Limb (tissue), 2 donors: ENCODE data around the gene FBLN5.
"Not testable (repeated sequence)": the region's sequence is repeated elsewhere in the genome, so short reads cannot be mapped to it uniquely, and the experiment has no call there.

ENCODE experiments used
- DNase-seq, 2 donors: peaks; one replicate each; pipeline ENCODE4 v3.0.0-alpha.2; 2016; ENCODE audit errors: extremely low spot score in 2 of 2

The FBLN5 gene

DNA sequence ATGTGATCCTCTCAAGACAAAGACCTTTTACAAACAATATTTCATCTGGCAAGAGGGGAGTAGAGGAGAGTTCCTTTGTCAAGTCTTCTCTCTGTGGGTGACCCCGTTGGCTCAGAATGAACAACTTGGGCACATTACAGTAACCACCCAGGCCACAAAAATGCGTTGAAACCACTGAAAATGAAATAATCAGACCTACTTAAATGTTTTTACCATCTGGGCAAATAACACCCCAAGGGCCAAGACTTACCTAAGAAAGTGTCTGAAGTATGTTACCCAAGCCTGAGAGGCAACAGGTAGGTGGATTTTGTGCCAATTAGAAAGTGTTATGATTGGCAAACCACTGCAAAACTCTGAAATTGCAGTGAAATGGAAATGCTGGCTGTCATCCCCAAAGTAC is 81.4 kb downstream of the FBLN5 start:
- no peak for DNase-seq

- DNase-seq = no peak
Measured at GRCh38 chr14:91862417-91862816, 85.1 kb downstream of the FBLN5 start.

GRCh38 chr14:91861091-91861490 is 86.4 kb downstream of the FBLN5 start:
- no peak for DNase-seq

DNA sequence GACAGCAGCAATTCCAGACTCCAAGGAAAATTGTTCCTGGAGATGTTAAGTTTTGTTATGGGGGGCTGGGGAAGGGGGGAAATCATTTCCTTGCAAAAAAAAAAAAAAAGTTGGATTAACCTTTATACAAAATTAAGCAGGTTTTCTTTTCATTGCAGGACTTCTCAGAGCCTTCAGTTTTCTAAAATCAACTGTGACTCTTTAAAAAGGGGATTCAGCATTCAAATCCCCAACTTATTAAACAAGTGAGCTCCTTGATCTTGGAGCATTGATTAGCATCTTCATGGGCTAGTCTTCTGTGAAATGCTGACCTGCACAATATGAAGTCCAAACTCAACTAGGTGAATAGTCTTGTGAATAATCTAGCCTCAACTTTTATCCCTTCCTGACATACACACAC is 87.3 kb downstream of the FBLN5 start:
- DNase-seq = no peak

DNA sequence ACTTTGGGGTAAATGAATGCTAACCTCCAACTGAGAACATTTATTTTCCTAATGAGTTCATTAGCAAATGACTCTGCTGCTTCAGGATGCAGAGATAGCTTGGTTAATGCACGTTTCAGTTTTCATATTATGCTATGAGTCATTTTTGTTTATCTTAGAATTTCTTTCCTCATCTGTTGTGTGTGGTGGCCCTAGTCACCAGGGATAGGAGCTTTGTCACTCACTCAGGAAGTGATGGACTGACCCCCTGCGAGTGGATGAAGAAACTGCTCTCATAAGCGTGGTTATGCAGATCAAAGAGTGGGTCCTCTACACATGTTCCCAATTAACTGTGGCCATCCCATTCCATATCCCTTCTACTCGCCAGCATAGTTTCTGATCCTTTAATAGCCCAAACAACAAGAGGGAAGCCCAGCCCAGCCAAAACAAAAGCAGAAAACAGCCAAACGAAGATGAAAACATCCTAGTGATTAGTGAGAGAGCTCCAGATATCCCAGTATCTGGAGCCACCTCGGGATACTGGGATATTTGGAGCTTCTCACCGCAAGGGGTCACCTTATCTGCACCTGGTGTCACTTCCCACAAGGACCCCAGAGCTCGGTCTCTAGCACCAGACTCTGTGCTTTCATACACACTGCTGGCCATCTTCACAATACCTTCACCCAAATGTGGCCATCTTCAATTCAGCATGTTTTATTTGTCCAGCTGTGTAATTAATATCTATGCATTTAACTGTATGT is 88.8 kb downstream of the FBLN5 start:
- no peak for DNase-seq

DNA sequence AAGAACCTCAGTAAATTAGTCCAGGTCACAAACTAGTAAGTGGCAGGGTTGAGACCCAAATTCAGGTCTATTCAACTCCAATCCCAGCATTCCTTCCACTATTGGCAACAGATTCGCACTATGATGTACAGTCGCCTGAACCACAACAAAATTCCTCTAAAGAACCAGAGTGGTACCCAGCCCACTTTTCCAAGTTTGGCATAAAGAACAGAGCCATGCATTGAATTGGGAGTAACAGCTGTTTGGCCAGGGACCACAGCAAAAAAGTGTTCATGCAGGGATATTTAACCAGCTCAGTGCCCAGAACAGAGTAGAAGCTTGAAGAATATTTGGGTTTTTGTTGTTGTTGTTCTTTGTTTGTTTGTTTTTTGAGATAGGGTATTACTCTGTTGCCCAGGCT is 89.9 kb downstream of the FBLN5 start:
- no peak for DNase-seq

- DNase-seq = no peak
Measured at GRCh38 chr14:91854327-91854934, 93.1 kb downstream of the FBLN5 start.

- DNase-seq = no peak
Measured at GRCh38 chr14:91851563-91851962, 95.9 kb downstream of the FBLN5 start.

DNA sequence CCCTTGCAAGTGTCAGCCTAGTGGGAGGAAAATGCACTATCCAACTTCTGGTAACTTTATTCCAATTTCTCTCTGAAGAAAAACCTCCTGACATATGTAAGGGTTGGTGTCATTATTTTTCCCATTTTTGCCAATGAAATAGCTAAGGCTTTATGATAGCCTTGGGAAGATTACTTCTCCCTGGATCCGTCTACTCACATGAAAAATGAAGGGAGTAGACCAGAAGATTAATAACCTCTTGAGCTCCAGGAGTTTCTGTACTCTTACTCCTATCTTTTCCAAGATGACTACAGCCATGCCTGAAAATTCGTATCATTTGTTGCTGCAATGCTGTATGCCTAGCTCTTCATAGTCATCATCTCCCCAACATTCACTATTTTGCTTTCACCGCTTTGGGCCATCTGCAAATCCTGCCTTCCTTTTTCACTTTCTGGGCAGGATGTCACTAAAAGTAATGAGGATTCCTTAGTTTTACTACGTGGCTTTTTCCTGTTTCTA is 98.9 kb downstream of the FBLN5 start:
- no peak for DNase-seq

GRCh38 chr14:91847693-91848092 is 99.8 kb downstream of the FBLN5 start:
- DNase-seq = no peak

DNA sequence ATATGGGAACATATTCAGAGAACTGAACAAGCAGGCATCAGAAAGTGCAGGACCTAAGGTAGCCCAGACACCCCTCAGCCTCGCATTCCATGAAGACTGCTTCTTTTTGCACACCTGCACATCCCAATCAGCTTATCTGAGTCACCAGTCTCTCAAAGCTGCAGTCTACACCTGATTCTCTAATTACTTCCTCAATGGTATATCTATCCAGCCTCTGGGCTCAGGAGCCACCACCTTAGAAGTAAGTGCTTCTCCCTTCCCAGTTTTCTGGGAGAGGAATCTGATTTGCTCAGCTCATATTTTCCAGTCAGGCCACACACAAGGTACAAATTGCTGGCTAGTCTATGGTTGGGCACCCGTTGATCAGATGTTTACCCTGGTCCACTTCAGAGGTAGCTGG is 101.8 kb downstream of the FBLN5 start:
- DNase-seq = no peak

DNA sequence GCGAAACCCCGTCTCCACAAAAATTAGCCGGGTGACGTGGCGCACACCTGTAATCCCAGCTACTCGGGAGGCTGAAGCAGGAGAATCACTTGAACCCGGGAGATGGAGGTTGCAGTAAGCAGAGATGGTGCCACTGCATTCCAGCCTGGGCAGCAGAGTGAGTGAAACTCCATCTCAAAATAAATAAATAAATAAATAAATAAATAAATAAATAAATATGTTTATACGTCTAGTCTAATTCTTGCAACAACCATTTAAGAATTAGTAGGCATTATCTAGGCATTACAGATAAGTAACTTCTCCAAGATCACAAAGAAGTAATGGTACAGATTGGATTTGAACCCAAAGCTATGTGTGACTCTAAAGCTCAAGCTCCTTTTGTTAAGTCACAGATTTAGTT is 102.4 kb downstream of the FBLN5 start:
- not testable (repeated sequence) for DNase-seq

DNA sequence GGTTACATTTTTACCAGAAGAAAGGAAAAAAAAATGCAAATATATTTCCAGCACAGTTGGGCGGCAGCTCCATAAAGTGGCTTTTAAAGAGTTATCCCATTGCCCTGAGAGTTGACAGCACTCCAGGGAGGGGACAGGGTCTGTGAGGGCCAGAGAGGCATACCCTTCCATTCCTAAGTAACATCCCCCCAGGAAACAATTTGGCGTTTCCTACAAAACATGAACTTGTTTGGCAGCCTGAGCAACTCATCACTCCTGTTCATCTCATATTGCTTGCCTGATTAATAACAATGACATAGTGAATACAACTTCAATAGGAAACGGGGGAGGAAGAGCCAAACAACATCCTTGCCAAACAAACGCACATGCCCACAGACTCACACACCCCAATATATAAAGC is 103.5 kb downstream of the FBLN5 start:
- no peak for DNase-seq

DNA sequence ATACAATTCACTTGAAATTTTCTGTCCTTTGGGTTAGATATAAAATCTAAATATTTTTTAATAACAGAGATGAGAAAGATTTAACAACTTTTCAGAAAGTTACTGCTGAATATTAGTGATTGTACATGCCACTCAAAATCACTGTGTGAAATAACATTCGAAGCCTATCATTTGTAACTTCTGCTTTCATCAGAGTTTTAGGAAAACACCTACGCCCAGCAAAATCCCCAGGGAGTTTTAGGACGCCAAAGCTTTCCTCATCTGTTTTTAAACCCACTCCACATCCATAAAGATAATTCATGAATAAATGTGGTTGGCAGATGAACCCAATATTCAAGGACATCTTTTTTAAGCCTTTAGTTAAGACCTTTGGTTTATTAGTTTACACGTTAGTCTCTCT is 104.1 kb downstream of the FBLN5 start:
- DNase-seq = no peak

GRCh38 chr14:91841065-91841464 is 106.4 kb downstream of the FBLN5 start:
- DNase-seq = no peak

DNA sequence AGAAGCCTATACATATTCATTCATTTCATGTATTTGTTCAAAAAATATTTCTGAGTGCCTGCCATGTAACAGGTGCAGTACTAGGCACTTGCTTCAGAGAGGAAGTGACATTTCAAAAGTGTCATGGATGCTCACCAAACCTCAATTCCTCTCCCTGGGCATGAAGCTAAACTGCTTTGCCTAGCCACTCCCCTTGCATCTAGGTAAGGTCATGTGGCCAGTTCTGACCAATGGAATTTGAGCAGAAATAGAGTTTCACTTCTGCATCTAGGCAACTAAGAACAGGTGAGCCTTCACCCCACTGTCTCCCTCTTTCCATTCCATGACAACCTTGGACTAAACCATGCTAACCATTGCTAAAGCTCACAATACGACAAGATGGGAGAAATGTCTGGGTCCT is 107.7 kb downstream of the FBLN5 start:
- no peak for DNase-seq

DNA sequence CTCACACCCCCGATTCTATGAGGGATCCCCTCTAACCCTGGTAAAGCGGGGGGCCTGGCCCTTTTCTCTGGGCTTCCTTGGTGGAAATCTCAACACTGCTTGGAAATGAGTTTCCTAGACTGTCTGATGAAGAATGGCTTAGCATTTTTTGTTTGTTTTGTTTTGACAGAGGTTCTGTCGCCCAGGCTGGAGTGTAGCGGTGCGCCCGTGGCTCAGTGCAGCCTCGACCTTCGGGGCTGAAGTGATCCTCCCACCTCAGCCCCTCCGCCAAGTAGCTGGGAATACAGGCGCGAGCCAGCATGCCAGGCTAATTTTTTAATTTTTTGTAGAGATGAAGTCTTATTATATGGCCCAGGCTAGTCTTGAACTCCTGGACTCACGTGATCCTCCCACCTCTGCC is 110.4 kb downstream of the FBLN5 start:
- DNase-seq = no peak

DNA sequence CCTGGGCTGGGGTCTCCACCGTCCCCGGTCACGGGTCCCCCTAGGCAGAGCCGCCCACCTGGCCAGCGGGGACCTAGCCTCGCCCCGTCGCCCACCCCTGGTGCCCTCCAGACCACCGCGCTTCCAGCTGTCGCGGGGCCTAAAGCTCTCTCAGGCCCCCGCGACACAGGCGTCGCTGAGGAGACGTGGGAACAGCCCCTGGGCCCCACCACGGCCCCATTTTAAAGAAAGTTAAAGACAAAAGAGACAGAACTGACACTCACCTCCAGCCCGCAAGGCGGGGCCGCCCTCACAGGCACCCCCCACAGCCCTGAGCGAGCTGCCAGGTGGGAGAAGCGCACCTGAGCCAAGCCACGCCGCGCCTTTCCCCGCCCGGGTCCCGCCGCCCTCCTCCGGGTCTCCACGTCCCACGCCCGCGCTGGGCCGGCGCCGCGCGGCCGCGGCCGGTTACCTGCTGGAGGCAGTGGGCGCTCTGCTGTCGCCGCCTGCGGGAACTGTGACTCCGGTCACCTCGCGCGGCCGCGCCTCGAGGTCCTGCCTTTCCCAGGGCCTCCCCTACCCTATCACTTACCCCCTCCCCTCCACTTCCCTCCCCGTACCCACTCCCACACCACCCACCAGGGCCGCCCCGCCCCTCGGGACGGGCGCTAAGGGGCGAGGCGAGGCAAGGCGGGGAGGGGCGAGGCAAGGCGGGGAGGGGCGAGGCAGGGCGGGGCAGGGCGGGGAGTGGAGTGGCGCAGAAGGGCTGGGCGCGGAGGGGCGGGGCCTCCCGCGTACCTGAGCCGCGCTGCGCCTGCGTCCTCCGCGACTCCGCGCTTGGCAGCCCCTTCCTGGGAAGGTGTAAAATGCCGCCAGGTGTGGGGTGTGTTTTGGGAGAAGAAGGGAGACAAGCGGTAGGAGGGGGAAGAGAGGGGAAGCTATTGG is 111.3 kb downstream of the FBLN5 start:
- peak in 1 of 2 donors; percentile 85 for DNase-seq

DNA sequence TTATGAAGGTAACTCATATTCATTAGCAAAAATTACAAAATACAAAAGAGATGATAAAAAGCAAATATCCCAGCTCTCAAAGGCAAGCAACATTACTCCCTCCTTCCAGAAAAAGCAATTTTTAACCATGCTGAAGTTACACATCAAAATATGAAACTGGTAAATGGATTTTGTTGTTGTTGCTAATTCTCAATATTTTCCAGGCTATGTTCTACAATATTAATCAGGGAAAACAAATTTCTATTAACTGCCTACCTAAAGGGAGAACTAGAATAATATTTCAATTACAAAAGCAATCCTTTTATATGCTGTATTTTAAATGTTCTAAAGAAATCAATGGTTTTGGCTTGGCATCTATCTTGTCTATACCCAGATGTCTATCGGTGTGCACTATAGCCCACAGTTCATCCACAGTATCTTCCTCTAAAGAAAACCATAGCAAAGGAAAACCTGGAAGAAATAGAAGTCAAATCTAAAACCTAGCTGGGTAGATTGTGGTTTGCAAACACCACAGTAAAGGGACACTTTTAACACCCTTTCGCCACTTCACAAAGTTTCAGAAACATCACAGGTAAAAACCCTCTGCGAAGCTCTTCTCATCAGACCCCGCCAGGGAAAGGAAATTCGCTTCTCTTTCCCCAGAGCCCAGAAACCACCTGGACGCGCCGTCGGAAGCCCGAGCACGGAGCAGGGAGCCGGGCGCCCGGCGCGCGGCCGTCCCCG is 112.1 kb downstream of the FBLN5 start:
- DNase-seq = no peak

DNA sequence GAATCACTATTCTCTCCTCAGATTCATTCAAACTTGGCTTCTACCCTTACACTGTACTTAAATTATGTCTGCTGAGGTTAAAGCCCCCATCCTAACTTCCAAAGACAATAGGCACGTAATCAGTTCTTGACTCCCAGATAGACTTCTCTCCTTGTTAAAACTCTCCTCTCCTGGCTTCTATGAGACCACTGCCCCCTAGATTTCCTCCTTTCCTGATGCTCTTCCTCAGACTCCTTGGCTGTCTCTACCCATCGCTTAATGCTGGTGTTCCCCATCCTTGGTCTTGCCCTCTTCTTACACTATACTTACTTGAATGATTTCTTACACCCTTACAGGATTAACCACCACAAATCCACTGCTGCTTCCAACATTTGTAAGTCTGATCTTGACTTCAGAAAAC is 112.9 kb downstream of the FBLN5 start:
- no peak for DNase-seq

DNA sequence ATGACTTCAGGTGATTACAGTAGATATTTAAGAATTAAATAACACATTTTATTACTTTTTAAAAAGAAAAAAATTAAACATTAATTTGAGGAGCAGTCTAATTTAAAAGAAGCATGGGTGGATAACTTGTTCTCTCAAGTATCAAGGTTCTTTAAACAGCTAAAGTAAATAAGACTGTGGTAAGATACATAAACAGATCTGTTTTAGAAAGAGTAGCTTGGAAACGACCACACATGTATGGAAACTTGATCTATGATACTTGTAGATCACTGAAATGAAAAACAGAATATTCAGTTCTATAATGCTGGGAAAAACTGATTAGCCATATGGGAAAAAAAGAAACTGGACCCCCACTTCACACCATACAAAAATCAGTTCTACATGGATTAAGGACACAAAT is 116.2 kb downstream of the FBLN5 start:
- no peak for DNase-seq

DNA sequence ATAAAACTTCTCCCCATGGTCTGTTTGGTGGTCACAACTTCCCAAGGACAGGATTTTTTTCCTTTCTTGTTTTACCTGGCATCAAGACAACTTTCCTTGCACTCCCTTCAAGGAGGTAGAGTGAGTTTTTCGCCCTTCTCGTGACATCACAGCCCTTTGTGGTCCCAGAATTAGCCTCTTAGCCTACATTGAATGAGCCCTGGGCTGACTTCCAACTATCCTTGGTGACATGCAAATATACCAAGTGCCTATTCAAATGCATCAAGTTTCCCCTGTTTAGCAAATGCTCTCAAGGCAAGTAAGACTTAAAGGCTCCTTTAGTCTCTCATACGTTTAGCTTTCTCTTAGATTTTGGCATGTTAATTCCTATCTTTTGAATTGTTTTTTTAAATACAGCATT is 116.7 kb downstream of the FBLN5 start:
- DNase-seq = no peak
